ENCODE results near the gene PACSIN1. TPM values are rescaled to one million over a fixed set of nuclear protein-coding genes. Genes with fewer than 3 reads are reported as not detected.

PACSIN1 gene
- total RNA-seq, 1 experiment from 2014 or later: 7.0 TPM

- H2BK5ac ChIP-seq (ENCODE audit: insufficient read length, low read length): no peak overlapping the region
- Mint-ChIP-seq H3K4me3 (no peak overlapping the region), H3K27me3 (ENCODE audit: low read depth) (no peaks in the 10 kb centered on the region), H3K36me3 (ENCODE audit: insufficient read depth in 1 of 3, low read depth in 3 of 3) (no peaks in the 10 kb centered on the region), H3K4me1 (peaks cover 8 to 18% of the 10 kb centered on the region in 2 experiments), H3K9me3 (no peaks in the 10 kb centered on the region), H3K27ac (peak overlapping the region; percentile 26 to 92 (median 66); a peak in 4 of 7 replicates)
- H2AFZ ChIP-seq (ENCODE audit: low read length): no peak overlapping the region
- no peak overlapping the region for H2BK12ac ChIP-seq (ENCODE audit: insufficient read length, low read depth, low read length)
- no peak overlapping the region for H2BK15ac ChIP-seq (ENCODE audit: low read depth, low read length)
- peaks cover 2% of the 10 kb centered on the region; the same call in 1 of the 2 replicates for H3K4me1 ChIP-seq (ENCODE audit: insufficient read depth, low read length)
- no peak for DNase-seq
- no peak overlapping the region for H4K5ac ChIP-seq (ENCODE audit: insufficient read length, low read depth, low read length)
- H4K20me1 ChIP-seq (ENCODE audit: control insufficient read depth, insufficient read depth, insufficient read length): no peaks in the 10 kb centered on the region
- no peak overlapping the region for H3K23ac ChIP-seq (ENCODE audit: insufficient read length, low read depth, low read length)
- no peak overlapping the region for H3K56ac ChIP-seq (ENCODE audit: insufficient read length, low read depth, low read length)
- H3K4ac ChIP-seq (ENCODE audit: low read depth, low read length): no peak overlapping the region
- H3K79me2 ChIP-seq (ENCODE audit: insufficient read depth, low read length): no peaks in the 10 kb centered on the region
- no CpG with 5 or more reads among the region's 10 CpGs for WGBS (ENCODE audit: extremely low coverage, insufficient read length, low lambda C conversion rate)
- no peak overlapping the region for H2BK20ac ChIP-seq (ENCODE audit: low read depth, low read length, poor library complexity, severe bottlenecking)
- no peaks in the 10 kb centered on the region for H3K79me1 ChIP-seq (ENCODE audit: insufficient read depth, low read depth, low read length, poor library complexity, severe bottlenecking)
- no peaks in the 10 kb centered on the region for H3K27me3 ChIP-seq (ENCODE audit: insufficient read depth, low read length)
- H2BK120ac ChIP-seq (ENCODE audit: low read depth, low read length, poor library complexity, severe bottlenecking): no peak overlapping the region
- H3K27ac ChIP-seq (ENCODE audit: insufficient read length, low read depth, low read length): no peak overlapping the region
- no peak overlapping the region for H3K4me2 ChIP-seq (ENCODE audit: insufficient read depth, insufficient read length, low read length)
- no peak overlapping the region for H2AK5ac ChIP-seq (ENCODE audit: insufficient read length, low read length)
- peak overlapping the region; percentile 17; the same call in 1 of the 2 replicates for H3K14ac ChIP-seq (ENCODE audit: insufficient read depth, low read length)
- no peaks in the 10 kb centered on the region for H3K9me3 ChIP-seq (ENCODE audit: control insufficient read depth, low read depth, low read length)
- no peaks in the 10 kb centered on the region for H3K23me2 ChIP-seq (ENCODE audit: insufficient read length, low read depth, low read length, poor library complexity, severe bottlenecking)
- no peak overlapping the region for H4K8ac ChIP-seq (replicated peaks; ENCODE audit: insufficient read length, low read depth, low read length)
- no peak overlapping the region for H3K9ac ChIP-seq (ENCODE audit: extremely low read depth, insufficient read length, low read length)
- TF ChIP-seq CTCF (conservative IDR thresholded peaks at IDR 0.05): no peak
- no peak overlapping the region for H3K18ac ChIP-seq (ENCODE audit: insufficient read length, low read depth, low read length)
- no peak overlapping the region for H4K91ac ChIP-seq (ENCODE audit: insufficient read length, low read depth, low read length)
- no peak overlapping the region for H3T11ph ChIP-seq (ENCODE audit: low read length)
These were observed 25.2 kb downstream of the PACSIN1 start for GRCh38 chr6:34491091-34491430.
